ENCODE data around the gene ANKS1B. TPM values are rescaled to one million over a fixed set of nuclear protein-coding genes. Genes with fewer than 3 reads are reported as not detected.

ANKS1B gene
- total RNA-seq, 3 donors from 2014 or later (not counting 1 experiment from before 2014, with no cell fraction given): not detected

DNA sequence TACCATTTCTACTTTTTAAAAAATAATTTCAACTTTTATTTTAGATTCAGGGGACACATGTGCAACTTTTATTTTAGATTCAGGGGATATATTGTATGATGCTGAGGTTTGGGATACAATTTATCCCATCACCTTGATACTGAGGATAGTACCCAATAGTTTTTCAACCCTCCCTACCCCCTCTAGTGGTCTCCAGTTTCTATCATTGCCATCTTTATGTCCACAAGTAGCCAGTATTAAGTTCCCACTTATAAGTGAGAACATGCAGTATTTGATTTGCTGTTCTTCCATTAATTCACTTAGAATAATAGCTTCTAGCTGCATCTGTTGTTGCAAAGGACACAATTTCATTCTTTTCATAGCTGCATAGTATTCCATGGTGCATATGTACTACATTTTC, 162.5 kb downstream of the ANKS1B start:
- ATAC-seq (no peak), DNase-seq (no peak)
- no peaks in the 10 kb centered on the region for H3K36me3 ChIP-seq (ENCODE audit: control insufficient read depth, insufficient read depth, low read length)
- H3K4me3 ChIP-seq (ENCODE audit: low read length): no peak overlapping the region
- Mint-ChIP-seq H3K9me3 (peaks cover 6 to 7% of the 10 kb centered on the region in 2 donors), H3K36me3 (no peaks in the 10 kb centered on the region), H3K4me1 (no peaks in the 10 kb centered on the region), H3K27me3 (ENCODE audit: low read depth in 2 of 2) (no peaks in the 10 kb centered on the region), H3K27ac (no peak overlapping the region), H3K4me3 (no peak overlapping the region)
- H3K4me1 ChIP-seq (ENCODE audit: control insufficient read depth, insufficient read depth, low read length): no peaks in the 10 kb centered on the region
- no peak overlapping the region for H3K27ac ChIP-seq (ENCODE audit: low read length)
- TF ChIP-seq, protein P1, sequence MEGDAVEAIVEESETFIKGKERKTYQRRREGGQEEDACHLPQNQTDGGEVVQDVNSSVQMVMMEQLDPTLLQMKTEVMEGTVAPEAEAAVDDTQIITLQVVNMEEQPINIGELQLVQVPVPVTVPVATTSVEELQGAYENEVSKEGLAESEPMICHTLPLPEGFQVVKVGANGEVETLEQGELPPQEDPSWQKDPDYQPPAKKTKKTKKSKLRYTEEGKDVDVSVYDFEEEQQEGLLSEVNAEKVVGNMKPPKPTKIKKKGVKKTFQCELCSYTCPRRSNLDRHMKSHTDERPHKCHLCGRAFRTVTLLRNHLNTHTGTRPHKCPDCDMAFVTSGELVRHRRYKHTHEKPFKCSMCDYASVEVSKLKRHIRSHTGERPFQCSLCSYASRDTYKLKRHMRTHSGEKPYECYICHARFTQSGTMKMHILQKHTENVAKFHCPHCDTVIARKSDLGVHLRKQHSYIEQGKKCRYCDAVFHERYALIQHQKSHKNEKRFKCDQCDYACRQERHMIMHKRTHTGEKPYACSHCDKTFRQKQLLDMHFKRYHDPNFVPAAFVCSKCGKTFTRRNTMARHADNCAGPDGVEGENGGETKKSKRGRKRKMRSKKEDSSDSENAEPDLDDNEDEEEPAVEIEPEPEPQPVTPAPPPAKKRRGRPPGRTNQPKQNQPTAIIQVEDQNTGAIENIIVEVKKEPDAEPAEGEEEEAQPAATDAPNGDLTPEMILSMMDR (IDR thresholded peaks at IDR 0.05): no peak
- intact Hi-C loops (cut with micrococcal nuclease): no loop called here
- H3K9me3 ChIP-seq (ENCODE audit: control insufficient read depth, insufficient read depth, low read length): no peaks in the 10 kb centered on the region
- no peaks in the 10 kb centered on the region for H3K27me3 ChIP-seq (ENCODE audit: control insufficient read depth, insufficient read depth, low read length)

GRCh38 chr12:99810718-99811593, 173.8 kb downstream of the ANKS1B start:
- ATAC-seq (no peak), DNase-seq (no peak)
- Mint-ChIP-seq H3K4me1 (no peaks in the 10 kb centered on the region), H3K4me3 (no peak overlapping the region), H3K36me3 (no peaks in the 10 kb centered on the region), H3K9me3 (peaks cover 2% of the 10 kb centered on the region in 2 donors), H3K27me3 (ENCODE audit: low read depth in 2 of 2) (no peaks in the 10 kb centered on the region), H3K27ac (no peak overlapping the region)
- Histone ChIP-seq H3K9me3 (ENCODE audit: control insufficient read depth, insufficient read depth, low read length) (peaks cover 3% of the 10 kb centered on the region), H3K4me3 (ENCODE audit: low read length) (no peak overlapping the region), H3K27ac (ENCODE audit: low read length) (no peak overlapping the region), H3K27me3 (ENCODE audit: control insufficient read depth, insufficient read depth, low read length) (no peaks in the 10 kb centered on the region), H3K4me1 (ENCODE audit: control insufficient read depth, insufficient read depth, low read length) (no peaks in the 10 kb centered on the region), H3K36me3 (ENCODE audit: control insufficient read depth, insufficient read depth, low read length) (no peaks in the 10 kb centered on the region)
- intact Hi-C loops (cut with micrococcal nuclease): no loop called here
- WGBS (ENCODE audit: insufficient coverage): 63% methylated on average over 2 of the region's 2 CpGs
- TF ChIP-seq, protein P1 (IDR thresholded peaks at IDR 0.05): no peak

GRCh38 chr12:99809909-99810308, 174.8 kb downstream of the ANKS1B start:
- H3K27me3 Mint-ChIP-seq (ENCODE audit: low read depth in 2 of 2): no peaks in the 10 kb centered on the region
- WGBS (ENCODE audit: insufficient coverage): 87% methylated on average over 3 of the region's 8 CpGs
- TF ChIP-seq, protein P1 (IDR thresholded peaks at IDR 0.05): no peak
- Histone ChIP-seq H3K36me3 (ENCODE audit: control insufficient read depth, insufficient read depth, low read length) (no peaks in the 10 kb centered on the region), H3K4me3 (ENCODE audit: low read length) (no peak overlapping the region), H3K27me3 (ENCODE audit: control insufficient read depth, insufficient read depth, low read length) (no peaks in the 10 kb centered on the region), H3K27ac (ENCODE audit: low read length) (no peak overlapping the region), H3K9me3 (ENCODE audit: control insufficient read depth, insufficient read depth, low read length) (peaks cover 3% of the 10 kb centered on the region), H3K4me1 (ENCODE audit: control insufficient read depth, insufficient read depth, low read length) (no peaks in the 10 kb centered on the region)
- no peak overlapping the region for H3K4me3 Mint-ChIP-seq
- intact Hi-C loops (cut with micrococcal nuclease): no loop called here
- no peaks in the 10 kb centered on the region for H3K4me1 Mint-ChIP-seq
- H3K9me3 Mint-ChIP-seq: peaks cover 2 to 3% of the 10 kb centered on the region in 2 donors
- ATAC-seq: no peak
- no peaks in the 10 kb centered on the region for H3K36me3 Mint-ChIP-seq
- DNase-seq: no peak
- no peak overlapping the region for H3K27ac Mint-ChIP-seq

Measured in natural killer cell (primary cell).